Cardiac ventricle fibroblast (primary cell): ENCODE measurements around the gene ADAMTSL3. TPM values are rescaled to one million over a fixed set of nuclear protein-coding genes. Genes with fewer than 3 reads are reported as not detected.

ENCODE experiments used
- total RNA-seq: library from RNA; depleted of rRNA; stranded (reverse); fragments of >200 nt; gene quantifications from 2 replicates; pipeline ENCODE4 v1.2.3, GENCODE V29; 2015

The ADAMTSL3 gene
- total RNA-seq, result 0.39 and 0.50 TPM in 2 replicates

GRCh38 chr15:83653639-83654378 is at the start of gene ADAMTSL3:
Gene ADAMTSL3, plus strand, starts transcription at chr15:83654123. Its CDS starts 1,639 bp downstream, at chr15:83655762.

Other genes starting within 250 kb of the ADAMTSL3 start
- 0.05 TPM in 1 of 2 replicates, not detected in the other for gene SH3GL3, start 206.8 kb upstream of the ADAMTSL3 start, total RNA-seq